ENCODE data around the gene TMEM234.
"Not testable (repeated sequence)": the region's sequence is repeated elsewhere in the genome, so short reads cannot be mapped to it uniquely, and the experiment has no call there.

TMEM234 gene

GRCh38 chr1:32221980-32222755 lies at the start of gene TMEM234, which contains the start of gene EIF3I:
TSS of gene TMEM234 (minus strand) at chr1:32222353. CDS start at chr1:32222322, 31 bp downstream.
TSS of gene EIF3I (plus strand) at chr1:32222407. CDS start at chr1:32222442, 35 bp downstream.
- peak; percentile 97 for DNase-seq

GRCh38 chr1:32269744-32270143 lies 47.6 kb upstream of the TMEM234 start:
- DNase-seq = no peak

- no peak for DNase-seq
Observed at GRCh38 chr1:32266921-32267591, 44.9 kb upstream of the TMEM234 start.

GRCh38 chr1:32265846-32266245 lies 43.7 kb upstream of the TMEM234 start:
- no peak for DNase-seq

- no peak for DNase-seq
Observed at GRCh38 chr1:32263744-32264143, 41.6 kb upstream of the TMEM234 start.

- not testable (repeated sequence) for DNase-seq
Observed at GRCh38 chr1:32263236-32263593, 41.1 kb upstream of the TMEM234 start.

GRCh38 chr1:32257227-32257508 lies 35.0 kb upstream of the TMEM234 start:
- no peak for DNase-seq

GRCh38 chr1:32256473-32257226 lies 34.5 kb upstream of the TMEM234 start:
- no peak for DNase-seq

- DNase-seq = no peak
Observed at GRCh38 chr1:32255072-32256071, 33.2 kb upstream of the TMEM234 start.

- no peak for DNase-seq
Observed at GRCh38 chr1:32250893-32251716, 29.0 kb upstream of the TMEM234 start, which contains the start of gene LCK. TSS of gene LCK (plus strand) at chr1:32251265. CDS start at chr1:32274330, 23,065 bp downstream.

- no peak for DNase-seq
Observed at GRCh38 chr1:32249831-32250525, 27.8 kb upstream of the TMEM234 start.

GRCh38 chr1:32247983-32248889 lies 26.1 kb upstream of the TMEM234 start:
- peak; percentile 94 for DNase-seq

- DNase-seq = no peak
Observed at GRCh38 chr1:32247452-32247851, 25.3 kb upstream of the TMEM234 start.

- no peak for DNase-seq
Observed at GRCh38 chr1:32246888-32247273, 24.7 kb upstream of the TMEM234 start, which contains the start of gene FAM167B. TSS of gene FAM167B (plus strand) at chr1:32247222. CDS start at chr1:32247422, 200 bp downstream.

- peak; percentile 66 for DNase-seq
Observed at GRCh38 chr1:32242341-32242851, 20.2 kb upstream of the TMEM234 start.

- peak; percentile 86 for DNase-seq
Observed at GRCh38 chr1:32241001-32241763, 19.0 kb upstream of the TMEM234 start.

- peak; percentile 92 for DNase-seq
Observed at GRCh38 chr1:32240140-32240951, 18.2 kb upstream of the TMEM234 start.

- peak; percentile 71 for DNase-seq
Observed at GRCh38 chr1:32239790-32240139, 17.6 kb upstream of the TMEM234 start.
